OCI-LY3 (cell line): ENCODE data around the gene BMPR1B.

ENCODE experiments used
- EZH2phosphoT487 ChIP-seq: fragments of 200-600 bp; shearing (Covaris generic); IDR thresholded peaks from 2 replicates; pipeline ENCODE4 v1.6.1; 2018; ENCODE audit warnings: antibody characterized with exemption, mixed run types, low read depth
- TF ChIP-seq, protein P1 (sequence below): fragments of 200-600, 300-600 bp; sonication (generic); IDR thresholded peaks from 2 replicates; pipeline ENCODE4 v1.5.1; 2014; ENCODE audit warnings: antibody characterized with exemption, low read length, low read depth

GRCh38 chr4:94940520-94940908 lies 182.8 kb downstream of the BMPR1B start:
- TF ChIP-seq, protein P1, sequence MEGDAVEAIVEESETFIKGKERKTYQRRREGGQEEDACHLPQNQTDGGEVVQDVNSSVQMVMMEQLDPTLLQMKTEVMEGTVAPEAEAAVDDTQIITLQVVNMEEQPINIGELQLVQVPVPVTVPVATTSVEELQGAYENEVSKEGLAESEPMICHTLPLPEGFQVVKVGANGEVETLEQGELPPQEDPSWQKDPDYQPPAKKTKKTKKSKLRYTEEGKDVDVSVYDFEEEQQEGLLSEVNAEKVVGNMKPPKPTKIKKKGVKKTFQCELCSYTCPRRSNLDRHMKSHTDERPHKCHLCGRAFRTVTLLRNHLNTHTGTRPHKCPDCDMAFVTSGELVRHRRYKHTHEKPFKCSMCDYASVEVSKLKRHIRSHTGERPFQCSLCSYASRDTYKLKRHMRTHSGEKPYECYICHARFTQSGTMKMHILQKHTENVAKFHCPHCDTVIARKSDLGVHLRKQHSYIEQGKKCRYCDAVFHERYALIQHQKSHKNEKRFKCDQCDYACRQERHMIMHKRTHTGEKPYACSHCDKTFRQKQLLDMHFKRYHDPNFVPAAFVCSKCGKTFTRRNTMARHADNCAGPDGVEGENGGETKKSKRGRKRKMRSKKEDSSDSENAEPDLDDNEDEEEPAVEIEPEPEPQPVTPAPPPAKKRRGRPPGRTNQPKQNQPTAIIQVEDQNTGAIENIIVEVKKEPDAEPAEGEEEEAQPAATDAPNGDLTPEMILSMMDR, result no peak
- no peak for TF ChIP-seq EZH2phosphoT487
